Keratinocyte (primary cell): ENCODE measurements around the gene SLC2A4. TPM values are rescaled to one million over a fixed set of nuclear protein-coding genes. Genes with fewer than 3 reads are reported as not detected.
A peak's percentile ranks its signal among the peaks of the same experiment; 100 is the strongest.
"Not testable (repeated sequence)": the region's sequence is repeated elsewhere in the genome, so short reads cannot be mapped to it uniquely, and the experiment has no call there.

Experiments used
- DNase-seq: peaks from one replicate; pipeline ENCODE4 v3.0.0-alpha.2; 2011; ENCODE audit warnings: low read depth, missing footprints, low spot score
- FAIRE-seq: peaks from 2 replicates; lab custom pipeline; 2011; peaks lifted over from hg19 to GRCh38; lab: Jason Lieb, UNC
- H2AFZ ChIP-seq: 2 replicates; pipeline ENCODE4 v1.6.0; 2012; ENCODE audit warnings: low read length, control low read depth, inconsistent platforms; ENCODE audit not compliant: control insufficient read depth
- H3K27ac ChIP-seq: 2 replicates; pipeline ENCODE4 v1.5.1; 2011; ENCODE audit warnings: low read length; ENCODE audit not compliant: control insufficient read depth, insufficient read depth
- H3K27me3 ChIP-seq: 3 replicates; pipeline ENCODE4 v1.6.0; 2011; ENCODE audit warnings: low read length; ENCODE audit not compliant: control insufficient read depth, insufficient read depth; ENCODE audit errors: extremely low read depth
- H3K36me3 ChIP-seq, 2 experiments: 2 replicates in 1 of 2; 3 replicates in 1 of 2; pipeline ENCODE4 v1.5.1; 2011; ENCODE audit warnings: low read length in 2 of 2, mild to moderate bottlenecking in 1 of 2; ENCODE audit not compliant: control insufficient read depth in 2 of 2, insufficient read depth in 2 of 2; ENCODE audit errors: extremely low read depth in 1 of 2
- H3K4me1 ChIP-seq: 3 replicates; pipeline ENCODE4 v1.5.1; 2011; ENCODE audit warnings: low read length; ENCODE audit not compliant: control insufficient read depth, insufficient read depth; ENCODE audit errors: extremely low read depth
- H3K4me2 ChIP-seq: 3 replicates; pipeline ENCODE4 v1.6.0; 2011; ENCODE audit warnings: low read depth, low read length; ENCODE audit not compliant: control insufficient read depth, insufficient read depth; ENCODE audit errors: extremely low read depth
- H3K4me3 ChIP-seq, 3 experiments: fragments of 200-600 bp in 1 of 3; sonication (generic) in 1 of 3; 2 replicates in 2 of 3; 3 replicates in 1 of 3; pipeline ENCODE4 v1.5.1; 2011 to 2016; ENCODE audit warnings: low read length in 3 of 3, mild to moderate bottlenecking in 3 of 3, control low read depth in 2 of 3, inconsistent platforms in 1 of 3, low read depth in 1 of 3, mixed read lengths in 1 of 3, mixed run types in 1 of 3, moderate library complexity in 1 of 3; ENCODE audit not compliant: control insufficient read depth in 2 of 3, insufficient read depth in 2 of 3; ENCODE audit errors: extremely low read depth in 1 of 3
- H3K79me2 ChIP-seq: 2 replicates; pipeline ENCODE4 v1.6.0; 2012; ENCODE audit warnings: low read length; ENCODE audit not compliant: control insufficient read depth, insufficient read depth
- H3K9ac ChIP-seq: 3 replicates; pipeline ENCODE4 v1.6.0; 2011; ENCODE audit warnings: low read length; ENCODE audit not compliant: control insufficient read depth, insufficient read depth; ENCODE audit errors: extremely low read depth
- H3K9me1 ChIP-seq: 3 replicates; pipeline ENCODE4 v1.6.0; 2011; ENCODE audit warnings: low read length; ENCODE audit not compliant: control insufficient read depth, insufficient read depth; ENCODE audit errors: extremely low read depth
- H3K9me3 ChIP-seq: 2 replicates; pipeline ENCODE4 v1.5.1; 2012; ENCODE audit warnings: low read depth, low read length; ENCODE audit not compliant: control insufficient read depth
- H4K20me1 ChIP-seq: 3 replicates; pipeline ENCODE4 v1.6.0; 2011; ENCODE audit warnings: low read length; ENCODE audit not compliant: control insufficient read depth, insufficient read depth; ENCODE audit errors: extremely low read depth
- EZH2 ChIP-seq: IDR thresholded peaks from one replicate; pipeline ENCODE4 v1.6.1; 2012; ENCODE audit warnings: inconsistent platforms, mild to moderate bottlenecking, low read length, moderate library complexity
- dilution Hi-C: fragments of 300-500 bp; cut with MboI; formaldehyde crosslinking; loops from one replicate; pipeline ENCODE4 v1.7.0; 2020; ENCODE audit warnings: low sequenced_read_pairs; ENCODE audit not compliant: extremely low pct_ligation_motif_present
- polyA plus RNA-seq, 5 experiments: library from polyadenylated mRNA; depleted of rRNA in 3 of 5; stranded (reverse) in 3 of 5; stranded (forward) in 1 of 5; unstranded in 1 of 5; fragments of >200 nt; gene quantifications; 1 replicate in 1 of 5; 2 replicates in 3 of 5; 3 replicates in 1 of 5; pipeline versions ENCODE4 v1.2.1 to v1.2.3, GENCODE V29; 2011 to 2012; ENCODE audit warnings: missing spikeins in 2 of 5, low read depth in 1 of 5, low replicate concordance in 1 of 5
- TF ChIP-seq, protein P1 (sequence below), 3 experiments: IDR thresholded peaks in 1 of 3; conservative IDR thresholded peaks in 1 of 3; optimal IDR thresholded peaks in 1 of 3; 2 replicates in 2 of 3; 3 replicates in 1 of 3; pipeline versions ENCODE3 to v1.5.1; 2011; ENCODE audit warnings: low read length in 3 of 3, mild to moderate bottlenecking in 3 of 3, moderate library complexity in 2 of 3, control low read depth in 1 of 3, inconsistent platforms in 1 of 3; ENCODE audit not compliant: insufficient read depth in 2 of 3; ENCODE audit errors: extremely low read depth in 1 of 3

SLC2A4 gene
- polyA plus RNA-seq, 1 donor (not counting 4 experiments of a cell fraction or from before 2014, with no cell fraction given): not detected

DNA sequence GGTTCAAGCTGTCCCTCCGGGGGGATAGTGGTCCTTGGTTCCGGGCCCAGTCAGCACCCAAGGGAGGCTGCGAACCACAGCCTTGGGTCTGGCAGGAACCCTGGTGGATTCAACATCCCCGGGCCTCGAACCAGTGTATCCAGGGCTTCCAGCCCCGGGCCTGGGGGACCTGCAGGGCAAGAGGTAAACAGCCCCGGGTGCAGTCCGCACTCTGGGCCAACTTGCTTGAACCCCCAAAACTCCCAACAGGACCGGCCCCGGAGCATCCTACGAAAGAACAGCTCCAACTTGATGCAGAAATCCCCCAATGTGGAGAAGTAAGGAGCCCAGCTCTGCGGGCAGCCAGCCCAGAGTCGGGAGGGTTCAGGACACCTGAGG, 49.1 kb downstream of the SLC2A4 start:
- TF ChIP-seq, protein P1, sequence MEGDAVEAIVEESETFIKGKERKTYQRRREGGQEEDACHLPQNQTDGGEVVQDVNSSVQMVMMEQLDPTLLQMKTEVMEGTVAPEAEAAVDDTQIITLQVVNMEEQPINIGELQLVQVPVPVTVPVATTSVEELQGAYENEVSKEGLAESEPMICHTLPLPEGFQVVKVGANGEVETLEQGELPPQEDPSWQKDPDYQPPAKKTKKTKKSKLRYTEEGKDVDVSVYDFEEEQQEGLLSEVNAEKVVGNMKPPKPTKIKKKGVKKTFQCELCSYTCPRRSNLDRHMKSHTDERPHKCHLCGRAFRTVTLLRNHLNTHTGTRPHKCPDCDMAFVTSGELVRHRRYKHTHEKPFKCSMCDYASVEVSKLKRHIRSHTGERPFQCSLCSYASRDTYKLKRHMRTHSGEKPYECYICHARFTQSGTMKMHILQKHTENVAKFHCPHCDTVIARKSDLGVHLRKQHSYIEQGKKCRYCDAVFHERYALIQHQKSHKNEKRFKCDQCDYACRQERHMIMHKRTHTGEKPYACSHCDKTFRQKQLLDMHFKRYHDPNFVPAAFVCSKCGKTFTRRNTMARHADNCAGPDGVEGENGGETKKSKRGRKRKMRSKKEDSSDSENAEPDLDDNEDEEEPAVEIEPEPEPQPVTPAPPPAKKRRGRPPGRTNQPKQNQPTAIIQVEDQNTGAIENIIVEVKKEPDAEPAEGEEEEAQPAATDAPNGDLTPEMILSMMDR (optimal IDR thresholded peaks at IDR 0.05 in 1 of 3, IDR thresholded peaks at IDR 0.05 in 1 of 3, conservative IDR thresholded peaks at IDR 0.05 in 1 of 3; ENCODE audit: extremely low read depth in 1 of 3, insufficient read depth in 2 of 3, low read length in 3 of 3): no peak
- no peak for TF ChIP-seq EZH2

GRCh38 chr17:7332111-7332510, 50.6 kb downstream of the SLC2A4 start:
- H3K9ac ChIP-seq: no peak overlapping the region
- TF ChIP-seq EZH2: no peak
- TF ChIP-seq, protein P1 (optimal IDR thresholded peaks at IDR 0.05 in 1 of 3, IDR thresholded peaks at IDR 0.05 in 1 of 3, conservative IDR thresholded peaks at IDR 0.05 in 1 of 3; ENCODE audit: extremely low read depth in 1 of 3, insufficient read depth in 2 of 3, low read length in 3 of 3): no peak
- no peak for FAIRE-seq
- H3K4me2 ChIP-seq: no peak overlapping the region
- no peaks in the 10 kb centered on the region for H3K9me3 ChIP-seq
- no peaks in the 10 kb centered on the region for H3K27me3 ChIP-seq
- no peaks in the 10 kb centered on the region for H4K20me1 ChIP-seq
- DNase-seq: no peak
- H3K4me3 ChIP-seq: no peak overlapping the region
- peaks cover 8% of the 10 kb centered on the region for H3K4me1 ChIP-seq
- H3K9me1 ChIP-seq: peaks cover 2% of the 10 kb centered on the region
- dilution Hi-C loops: no loop called here
- H3K79me2 ChIP-seq: peaks cover 16% of the 10 kb centered on the region
- H3K27ac ChIP-seq: no peak overlapping the region
- peaks cover 0 to under 1% of the 10 kb centered on the region in 2 experiments for H3K36me3 ChIP-seq
- H2AFZ ChIP-seq: no peak overlapping the region

More for the DNA sequence above, 49.1 kb downstream of the SLC2A4 start:
- dilution Hi-C loops: no loop called here
- Histone ChIP-seq H3K79me2 (peaks cover 17% of the 10 kb centered on the region), H3K9me1 (peaks cover 2% of the 10 kb centered on the region), H3K27me3 (no peaks in the 10 kb centered on the region), H3K9ac (peak overlapping the region; percentile 91), H3K4me1 (peaks cover 8% of the 10 kb centered on the region), H3K9me3 (no peaks in the 10 kb centered on the region), H3K36me3 (peaks cover 8 to 14% of the 10 kb centered on the region in 2 experiments), H3K4me3 (peak overlapping the region; percentile 34 to 95 (median 90)), H3K27ac (peak overlapping the region; percentile 20), H4K20me1 (no peaks in the 10 kb centered on the region), H2AFZ (peak overlapping the region; percentile 84), H3K4me2 (peak overlapping the region; percentile 99)
- FAIRE-seq: no peak
- no peak for DNase-seq

DNA sequence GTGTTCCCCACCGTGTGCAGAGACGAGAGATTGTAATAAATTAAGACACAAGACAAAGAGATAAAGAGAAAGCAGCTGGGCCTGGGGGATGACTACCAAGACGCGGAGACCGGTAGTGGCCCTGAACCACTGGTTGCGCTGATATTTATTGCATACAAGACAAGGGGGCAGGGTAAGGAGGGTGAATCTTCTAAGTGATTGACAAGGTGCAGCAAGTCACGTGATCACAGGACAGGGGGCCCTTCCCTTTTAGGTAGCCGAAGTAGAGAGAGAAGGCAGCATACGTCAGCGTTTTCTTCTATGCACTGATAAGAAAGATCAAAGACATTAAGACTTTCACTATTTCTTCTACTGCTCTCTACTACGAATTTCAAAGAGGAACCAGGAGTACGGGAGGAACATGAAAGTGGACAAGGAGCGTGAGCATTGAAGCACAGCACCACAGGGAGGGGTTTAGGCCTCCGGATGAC, 51.1 kb downstream of the SLC2A4 start:
- H3K9ac ChIP-seq, H2AFZ ChIP-seq, dilution Hi-C loops, DNase-seq, H3K27me3 ChIP-seq, H3K9me1 ChIP-seq, H3K27ac ChIP-seq, H3K9me3 ChIP-seq, H3K4me2 ChIP-seq, H3K36me3 ChIP-seq, H4K20me1 ChIP-seq, H3K4me1 ChIP-seq, H3K4me3 ChIP-seq: not testable (repeated sequence)
- peaks cover 12% of the 10 kb centered on the region for H3K79me2 ChIP-seq
- peak; percentile 23 for FAIRE-seq
